Activated T-cell treated with anti-CD3 and anti-CD28 coated beads, Interleukin-2, amount 50 U/mL, for 72 hours (primary cell): ENCODE data around the gene DHRS12. TPM values are rescaled to one million over a fixed set of nuclear protein-coding genes. Genes with fewer than 3 reads are reported as not detected.

ENCODE experiments used
- ATAC-seq, 2 donors: fragments of 150-1000 bp; cut with Tn5 transposase; replicated peaks in 1 of 2; 2 replicates each; pipeline ENCODE4 v1.10.0; 2021; ENCODE audit warnings: moderate library complexity in 2 of 2, mild to moderate bottlenecking in 1 of 2
- DNase-seq, 2 donors: peaks; one replicate each; pipeline ENCODE4 v3.0.0; 2021 to 2022; ENCODE audit warnings: mixed read lengths in 1 of 2
- H3K27ac Mint-ChIP-seq: one replicate; pipeline ENCODE4 v1.8.0; 2022; ENCODE audit warnings: mild to moderate bottlenecking, moderate library complexity, mixed read lengths
- H3K27me3 Mint-ChIP-seq: one replicate; pipeline ENCODE4 v1.8.0; 2022; ENCODE audit warnings: low read depth, mixed read lengths
- H3K36me3 Mint-ChIP-seq, 2 donors: one replicate each; pipeline ENCODE4 v1.8.0; 2022; ENCODE audit warnings: mixed read lengths in 2 of 2, mild to moderate bottlenecking in 1 of 2; ENCODE audit not compliant: insufficient read depth in 2 of 2
- H3K4me1 Mint-ChIP-seq: one replicate; pipeline ENCODE4 v1.8.0; 2022; ENCODE audit warnings: low read depth, mixed read lengths
- H3K4me3 Mint-ChIP-seq, 2 donors: one replicate each; pipeline ENCODE4 v1.8.0; 2022; ENCODE audit warnings: mild to moderate bottlenecking in 2 of 2, mixed read lengths in 2 of 2, moderate library complexity in 2 of 2
- H3K9me3 Mint-ChIP-seq, 2 donors: one replicate each; pipeline ENCODE4 v1.8.0; 2022; ENCODE audit warnings: mixed read lengths in 2 of 2
- total RNA-seq, 2 donors: library from RNA; stranded (reverse); gene quantifications; one replicate each; pipeline ENCODE4 v1.2.3, GENCODE V29; 2022

Gene DHRS12
- total RNA-seq, 2 donors from 2014 or later = 8.0 to 8.5 TPM

DNA sequence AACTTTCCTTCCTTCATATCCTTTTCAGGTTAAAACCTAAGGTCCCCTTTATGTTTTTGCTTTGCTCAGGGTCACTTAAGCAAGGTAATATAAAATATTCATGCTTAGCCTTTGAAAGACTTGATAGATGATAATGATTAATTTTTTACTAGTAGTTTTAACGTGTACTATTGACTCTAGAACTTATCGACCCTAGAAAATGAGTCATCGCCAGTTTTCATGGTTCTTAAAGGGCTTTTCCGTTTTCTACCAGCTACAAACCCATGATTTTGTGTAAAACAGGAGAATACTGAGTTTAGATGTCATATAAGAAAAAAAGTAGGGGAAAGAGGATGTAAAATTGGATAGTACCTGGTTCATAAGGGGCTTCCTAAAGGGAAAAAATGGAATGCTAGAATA lies 75.7 kb downstream of the DHRS12 start:
- H3K4me3 Mint-ChIP-seq = peak overlapping the region in 1 of 2 donors; percentile 31
- H3K27ac Mint-ChIP-seq = peak overlapping the region; percentile 16
- no peaks in the 10 kb centered on the region for H3K9me3 Mint-ChIP-seq
- no peaks in the 10 kb centered on the region for H3K27me3 Mint-ChIP-seq
- ATAC-seq = no peak
- H3K36me3 Mint-ChIP-seq = peaks cover 1 to 4% of the 10 kb centered on the region in 2 donors
- H3K4me1 Mint-ChIP-seq = no peaks in the 10 kb centered on the region
- no peak for DNase-seq

DNA sequence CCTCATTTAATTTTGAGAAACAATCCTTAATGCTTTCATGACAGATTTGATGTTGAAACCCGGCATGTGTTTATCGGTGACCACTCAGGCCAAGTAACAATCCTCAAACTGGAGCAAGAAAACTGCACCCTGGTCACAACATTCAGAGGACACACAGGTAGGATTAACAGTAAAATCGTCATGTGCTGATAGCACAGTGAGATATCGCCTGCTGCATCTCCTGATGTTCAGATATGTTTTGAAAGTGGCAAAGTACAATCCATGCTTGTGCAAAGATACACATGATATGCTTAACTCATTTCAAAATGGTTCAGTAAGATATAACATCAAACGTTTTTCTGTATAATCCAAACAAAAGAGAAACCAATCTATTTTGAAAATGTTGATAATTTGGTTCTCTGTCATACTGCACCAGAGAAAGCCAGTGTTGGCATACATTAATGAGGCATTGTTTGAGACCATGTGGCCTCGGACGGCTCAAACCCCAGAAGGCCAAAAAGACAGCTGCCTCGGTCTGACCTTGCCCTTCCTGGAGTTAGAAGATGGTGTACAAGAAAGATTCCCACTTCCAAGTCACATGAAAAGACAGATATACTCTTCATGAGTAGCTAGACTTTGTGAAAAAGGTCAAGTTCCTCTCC lies 76.2 kb downstream of the DHRS12 start:
- Mint-ChIP-seq H3K9me3 (no peaks in the 10 kb centered on the region), H3K4me1 (no peaks in the 10 kb centered on the region), H3K36me3 (peaks cover 1 to 4% of the 10 kb centered on the region in 2 donors), H3K27me3 (no peaks in the 10 kb centered on the region), H3K27ac (no peak overlapping the region), H3K4me3 (no peak overlapping the region)
- ATAC-seq (no peak), DNase-seq (no peak)

GRCh38 chr13:51726446-51727193 lies 77.3 kb downstream of the DHRS12 start:
- no peak overlapping the region for H3K4me3 Mint-ChIP-seq
- no peaks in the 10 kb centered on the region for H3K27me3 Mint-ChIP-seq
- no peaks in the 10 kb centered on the region for H3K9me3 Mint-ChIP-seq
- H3K4me1 Mint-ChIP-seq = no peaks in the 10 kb centered on the region
- H3K36me3 Mint-ChIP-seq = peaks cover 1 to 4% of the 10 kb centered on the region in 2 donors
- H3K27ac Mint-ChIP-seq = no peak overlapping the region
- DNase-seq = no peak
- ATAC-seq = no peak

DNA sequence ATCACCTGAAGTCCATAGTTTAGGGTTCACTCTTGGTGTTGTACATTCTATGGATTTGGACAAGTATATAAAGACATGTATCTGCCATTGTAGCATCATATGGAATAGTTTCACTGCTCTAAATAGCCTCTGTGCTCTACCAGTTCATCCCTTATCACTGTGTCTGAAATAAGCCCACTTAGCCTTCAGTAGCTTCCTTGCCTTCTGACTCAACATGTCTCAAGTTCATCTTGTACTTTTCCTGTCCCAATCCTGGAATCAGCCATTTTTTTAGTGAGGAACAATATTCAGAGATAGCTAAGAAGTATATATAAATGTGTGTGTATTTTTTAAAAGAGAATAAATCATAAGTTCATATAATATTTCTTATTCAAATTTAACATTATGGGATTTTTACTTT lies 79.2 kb downstream of the DHRS12 start:
- Mint-ChIP-seq H3K4me1 (no peaks in the 10 kb centered on the region), H3K9me3 (no peaks in the 10 kb centered on the region), H3K4me3 (no peak overlapping the region), H3K36me3 (peaks cover 1 to 4% of the 10 kb centered on the region in 2 donors), H3K27me3 (no peaks in the 10 kb centered on the region), H3K27ac (no peak overlapping the region)
- DNase-seq (no peak), ATAC-seq (no peak)

GRCh38 chr13:51723529-51723928 lies 80.4 kb downstream of the DHRS12 start:
- Mint-ChIP-seq H3K36me3 (peaks cover 1 to 4% of the 10 kb centered on the region in 2 donors), H3K4me1 (no peaks in the 10 kb centered on the region), H3K4me3 (no peak overlapping the region), H3K27me3 (no peaks in the 10 kb centered on the region), H3K27ac (no peak overlapping the region), H3K9me3 (no peaks in the 10 kb centered on the region)
- ATAC-seq = no peak
- no peak for DNase-seq

DNA sequence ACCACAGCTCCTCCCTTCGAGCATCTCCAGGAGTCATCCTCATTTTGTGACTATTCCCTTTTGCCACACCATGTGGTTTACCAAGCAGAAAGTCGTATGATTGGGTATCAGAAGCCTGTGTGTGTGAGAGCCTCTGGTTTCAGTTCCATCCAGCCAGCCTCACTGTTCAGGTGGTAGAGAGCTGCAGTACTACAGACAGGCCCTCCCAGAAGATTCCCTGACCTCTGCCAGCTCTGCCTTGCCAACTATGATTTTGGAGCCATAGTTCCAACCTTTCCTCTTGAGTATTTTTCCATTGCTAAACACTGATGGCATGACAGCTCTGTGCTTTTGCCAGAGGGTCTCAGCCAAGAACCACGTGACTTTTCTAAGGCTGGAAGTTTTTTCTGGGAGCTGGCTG lies 82.5 kb downstream of the DHRS12 start:
- DNase-seq (no peak), ATAC-seq (no peak)
- Mint-ChIP-seq H3K27ac (no peak overlapping the region), H3K36me3 (peaks cover 0 to 1% of the 10 kb centered on the region in 2 donors), H3K9me3 (no peaks in the 10 kb centered on the region), H3K4me3 (no peak overlapping the region), H3K27me3 (no peaks in the 10 kb centered on the region), H3K4me1 (no peaks in the 10 kb centered on the region)

- H3K4me1 Mint-ChIP-seq = no peaks in the 10 kb centered on the region
- no peak for DNase-seq
- H3K4me3 Mint-ChIP-seq = no peak overlapping the region
- H3K27me3 Mint-ChIP-seq = no peaks in the 10 kb centered on the region
- H3K27ac Mint-ChIP-seq = no peak overlapping the region
- H3K9me3 Mint-ChIP-seq = no peaks in the 10 kb centered on the region
- no peaks in the 10 kb centered on the region for H3K36me3 Mint-ChIP-seq
- ATAC-seq = no peak
These were observed 84.6 kb downstream of the DHRS12 start for GRCh38 chr13:51719394-51719793.

Other genes with a start within 250 kb of the DHRS12 start
- gene WDFY2, start 219.7 kb downstream of the DHRS12 start, total RNA-seq = 10 to 100 TPM; 12.6 to 13.5 TPM
- under 1 TPM; 0.19 to 0.30 TPM for gene TMEM272, start 41.0 kb upstream of the DHRS12 start, total RNA-seq
- gene CCDC70, start 57.8 kb upstream of the DHRS12 start, total RNA-seq = under 1 TPM in 1 of 2 donors, not detected in 1; 0.22 TPM
- gene ATP7B, start 207.3 kb upstream of the DHRS12 start, total RNA-seq = 1 to 10 TPM; 2.3 to 3.0 TPM
- gene ALG11, start 208.2 kb upstream of the DHRS12 start, total RNA-seq = 10 to 100 TPM; 22.5 to 26.5 TPM
- 10 to 100 TPM; 10.0 to 10.4 TPM for gene UTP14C, start 220.5 kb upstream of the DHRS12 start, total RNA-seq